ENCODE measurements around the gene TXNDC12.

Gene TXNDC12

DNA sequence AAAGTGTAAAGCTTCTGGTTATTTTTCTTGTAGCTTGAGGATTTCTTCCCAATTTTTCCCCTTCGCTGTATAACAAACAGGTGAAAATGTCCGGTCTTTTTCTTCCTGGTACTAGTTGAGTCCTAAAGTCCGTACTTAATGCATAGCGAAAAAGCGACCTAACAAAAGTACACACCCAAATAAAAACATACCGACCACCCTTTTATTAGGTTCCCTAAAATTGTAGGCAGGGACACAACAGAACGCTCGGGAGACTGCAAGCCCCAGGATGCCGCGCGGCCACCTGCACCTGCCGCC, 823 bp upstream of the TXNDC12 start:
- TF ChIP-seq, protein P1, sequence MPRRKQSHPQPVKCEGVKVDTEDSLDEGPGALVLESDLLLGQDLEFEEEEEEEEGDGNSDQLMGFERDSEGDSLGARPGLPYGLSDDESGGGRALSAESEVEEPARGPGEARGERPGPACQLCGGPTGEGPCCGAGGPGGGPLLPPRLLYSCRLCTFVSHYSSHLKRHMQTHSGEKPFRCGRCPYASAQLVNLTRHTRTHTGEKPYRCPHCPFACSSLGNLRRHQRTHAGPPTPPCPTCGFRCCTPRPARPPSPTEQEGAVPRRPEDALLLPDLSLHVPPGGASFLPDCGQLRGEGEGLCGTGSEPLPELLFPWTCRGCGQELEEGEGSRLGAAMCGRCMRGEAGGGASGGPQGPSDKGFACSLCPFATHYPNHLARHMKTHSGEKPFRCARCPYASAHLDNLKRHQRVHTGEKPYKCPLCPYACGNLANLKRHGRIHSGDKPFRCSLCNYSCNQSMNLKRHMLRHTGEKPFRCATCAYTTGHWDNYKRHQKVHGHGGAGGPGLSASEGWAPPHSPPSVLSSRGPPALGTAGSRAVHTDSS (tag by site-specific recombination; IDR thresholded peaks at IDR 0.05): peak; percentile 1; the same call in 1 of the 2 replicates
- TF ChIP-seq ZNF335 (tag by site-specific recombination; conservative IDR thresholded peaks at IDR 0.05) (peak; percentile 85), ZNF610 (tag by site-specific recombination; IDR thresholded peaks at IDR 0.05; ENCODE audit: borderline replicate concordance) (no peak), ZNF624 (tag by site-specific recombination; IDR thresholded peaks at IDR 0.05) (0 out of 2 replicates have a peak, but pooled peaks have one; percentile 7), ZNF623 (tag by site-specific recombination; IDR thresholded peaks at IDR 0.05) (0 out of 2 replicates have a peak, but pooled peaks have one; percentile 4), ZNF555 (tag by site-specific recombination; conservative IDR thresholded peaks at IDR 0.05) (no peak), ZNF155 (tag by site-specific recombination; IDR thresholded peaks at IDR 0.05) (no peak), ZNF184 (tag by site-specific recombination; IDR thresholded peaks at IDR 0.05) (0 out of 2 replicates have a peak, but pooled peaks have one; percentile 36), ZNF561 (tag by site-specific recombination; IDR thresholded peaks at IDR 0.05; ENCODE audit: borderline replicate concordance) (no peak; the same call in 1 of the 2 replicates), ZNF311 (tag by site-specific recombination; IDR thresholded peaks at IDR 0.05; ENCODE audit: borderline replicate concordance) (no peak), ZNF221 (tag by site-specific recombination; IDR thresholded peaks at IDR 0.05; ENCODE audit: borderline replicate concordance) (0 out of 2 replicates have a peak, but pooled peaks have one; percentile 0), ZBTB48 (tag by site-specific recombination; IDR thresholded peaks at IDR 0.05) (0 out of 2 replicates have a peak, but pooled peaks have one; percentile 13)
- TF ChIP-seq, protein P2, sequence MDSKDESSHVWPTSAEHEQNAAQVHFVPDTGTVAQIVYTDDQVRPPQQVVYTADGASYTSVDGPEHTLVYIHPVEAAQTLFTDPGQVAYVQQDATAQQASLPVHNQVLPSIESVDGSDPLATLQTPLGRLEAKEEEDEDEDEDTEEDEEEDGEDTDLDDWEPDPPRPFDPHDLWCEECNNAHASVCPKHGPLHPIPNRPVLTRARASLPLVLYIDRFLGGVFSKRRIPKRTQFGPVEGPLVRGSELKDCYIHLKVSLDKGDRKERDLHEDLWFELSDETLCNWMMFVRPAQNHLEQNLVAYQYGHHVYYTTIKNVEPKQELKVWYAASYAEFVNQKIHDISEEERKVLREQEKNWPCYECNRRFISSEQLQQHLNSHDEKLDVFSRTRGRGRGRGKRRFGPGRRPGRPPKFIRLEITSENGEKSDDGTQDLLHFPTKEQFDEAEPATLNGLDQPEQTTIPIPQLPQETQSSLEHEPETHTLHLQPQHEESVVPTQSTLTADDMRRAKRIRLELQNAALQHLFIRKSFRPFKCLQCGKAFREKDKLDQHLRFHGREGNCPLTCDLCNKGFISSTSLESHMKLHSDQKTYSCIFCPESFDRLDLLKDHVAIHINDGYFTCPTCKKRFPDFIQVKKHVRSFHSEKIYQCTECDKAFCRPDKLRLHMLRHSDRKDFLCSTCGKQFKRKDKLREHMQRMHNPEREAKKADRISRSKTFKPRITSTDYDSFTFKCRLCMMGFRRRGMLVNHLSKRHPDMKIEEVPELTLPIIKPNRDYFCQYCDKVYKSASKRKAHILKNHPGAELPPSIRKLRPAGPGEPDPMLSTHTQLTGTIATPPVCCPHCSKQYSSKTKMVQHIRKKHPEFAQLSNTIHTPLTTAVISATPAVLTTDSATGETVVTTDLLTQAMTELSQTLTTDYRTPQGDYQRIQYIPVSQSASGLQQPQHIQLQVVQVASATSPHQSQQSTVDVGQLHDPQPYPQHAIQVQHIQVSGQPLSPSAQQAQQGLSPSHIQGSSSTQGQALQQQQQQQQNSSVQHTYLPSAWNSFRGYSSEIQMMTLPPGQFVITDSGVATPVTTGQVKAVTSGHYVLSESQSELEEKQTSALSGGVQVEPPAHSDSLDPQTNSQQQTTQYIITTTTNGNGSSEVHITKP (tag by site-specific recombination; IDR thresholded peaks at IDR 0.05): peak; percentile 47; the same call in 1 of the 2 replicates
- CTCF ChIA-PET: no interaction called here
- Histone ChIP-seq H3K9me3 (ENCODE audit: control insufficient read depth, insufficient read depth, low read depth, low read length) (no peaks in the 10 kb centered on the region), H3K4me3 (ENCODE audit: low read depth, low read length) (peak overlapping the region; percentile 91), H3K4me1 (ENCODE audit: control insufficient read depth, insufficient read depth, low read length) (peaks cover 11% of the 10 kb centered on the region; the same call in 1 of the 2 replicates), H3K27ac (ENCODE audit: extremely low read depth, low read depth, low read length) (peak overlapping the region; percentile 84), H3K36me3 (ENCODE audit: control insufficient read depth in 2 of 2, insufficient read depth in 1 of 2, low read length in 2 of 2) (peaks cover 8 to 34% of the 10 kb centered on the region in 2 experiments)
- POLR2A ChIA-PET: interaction anchor here (1.1 to 3.1 kb wide), 7 partner anchors 12 to 438 kb away, joined by 3 to 30 read pairs (median 7); partner anchors contain the start of genes CC2D1B, KTI12, ORC1 and PRPF38A

DNA sequence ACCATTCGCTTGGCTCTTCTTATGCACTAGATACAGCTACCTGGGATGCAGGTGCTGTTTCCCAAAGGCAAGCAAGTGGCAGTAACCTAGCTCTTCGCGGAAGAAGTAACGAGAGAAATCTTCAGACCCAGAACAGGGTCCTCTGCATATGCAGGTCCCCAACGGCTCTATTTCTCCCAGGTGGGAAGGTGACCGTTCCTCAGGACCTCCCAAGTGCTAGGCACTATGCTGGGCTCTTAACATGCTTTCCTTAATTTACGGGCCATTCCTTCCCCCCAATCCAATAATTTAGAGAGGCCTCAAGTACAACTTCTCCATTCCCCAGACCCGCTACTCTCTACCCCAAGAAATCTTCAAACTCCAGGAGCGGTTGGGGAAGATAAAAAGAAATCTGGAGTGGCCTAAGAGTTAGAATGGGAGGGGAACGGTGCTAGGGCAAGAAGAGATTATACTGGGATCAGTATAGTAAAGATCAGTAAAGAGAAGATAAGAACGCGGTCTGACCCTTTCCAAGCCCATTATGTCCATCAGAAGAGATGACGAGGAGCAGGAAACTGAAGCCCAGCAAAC, 410 bp downstream of the TXNDC12 start:
- peak overlapping the region; percentile 91 for H3K4me3 ChIP-seq (ENCODE audit: low read depth, low read length)
- peak overlapping the region; percentile 84 for H3K27ac ChIP-seq (ENCODE audit: extremely low read depth, low read depth, low read length)
- CTCF ChIA-PET: interaction anchor here (0.6 kb wide), 2 partner anchors 10 to 44 kb away, joined by 3 read pairs; no protein-coding TSS in a partner anchor
- no peaks in the 10 kb centered on the region for H3K9me3 ChIP-seq (ENCODE audit: control insufficient read depth, insufficient read depth, low read depth, low read length)
- TF ChIP-seq REPIN1 (tag by site-specific recombination; IDR thresholded peaks at IDR 0.05; ENCODE audit: low read depth): no peak
- TF ChIP-seq ZFP37 (tag by site-specific recombination; IDR thresholded peaks at IDR 0.05): 0 out of 2 replicates have a peak, but pooled peaks have one; percentile 6
- no peak for TF ChIP-seq ZBTB17 (tag by site-specific recombination; IDR thresholded peaks at IDR 0.05)
- no peak for TF ChIP-seq ZNF544 (tag by site-specific recombination; IDR thresholded peaks at IDR 0.05)
- no peak for TF ChIP-seq ZNF354C (tag by site-specific recombination; IDR thresholded peaks at IDR 0.05; ENCODE audit: borderline replicate concordance, low read depth)
- TF ChIP-seq SCRT2 (tag by site-specific recombination; IDR thresholded peaks at IDR 0.05): peak; percentile 96
- no peak for TF ChIP-seq ZNF571 (tag by site-specific recombination; IDR thresholded peaks at IDR 0.05)
- TF ChIP-seq YY1 (tag by site-specific recombination; IDR thresholded peaks at IDR 0.05): no peak
- TF ChIP-seq ZNF654 (tag by site-specific recombination; IDR thresholded peaks at IDR 0.05; ENCODE audit: low read depth): no peak
- TF ChIP-seq HOXD13 (CRISPR knock-in tag; IDR thresholded peaks at IDR 0.05; ENCODE audit: borderline replicate concordance): no peak
- TF ChIP-seq ZBTB1 (tag by site-specific recombination; IDR thresholded peaks at IDR 0.05): no peak
- POLR2A ChIA-PET: interaction anchor here (0.6 to 3.1 kb wide), 13 partner anchors 11 to 498 kb away, joined by 3 to 30 read pairs (median 4); partner anchors contain the start of genes CC2D1B, KTI12, ORC1 and PRPF38A
- peaks cover 11% of the 10 kb centered on the region; the same call in 1 of the 2 replicates for H3K4me1 ChIP-seq (ENCODE audit: control insufficient read depth, insufficient read depth, low read length)
- peaks cover 0 to 22% of the 10 kb centered on the region in 2 experiments; a peak in 2 of 3 replicates for H3K36me3 ChIP-seq (ENCODE audit: control insufficient read depth in 2 of 2, insufficient read depth in 1 of 2, low read length in 2 of 2)
